Nucleus accumbens (tissue), 56 donors: ENCODE measurements around the gene CYREN.
A peak's percentile ranks its signal among the peaks of the same experiment; 100 is the strongest.
"Not testable (repeated sequence)": the region's sequence is repeated elsewhere in the genome, so short reads cannot be mapped to it uniquely, and the experiment has no call there.

ENCODE experiments used
- DNase-seq, 56 donors: peaks; one replicate each; lab custom pipeline; 2025; lab: John Stamatoyannopoulos, UW

The CYREN gene

DNA sequence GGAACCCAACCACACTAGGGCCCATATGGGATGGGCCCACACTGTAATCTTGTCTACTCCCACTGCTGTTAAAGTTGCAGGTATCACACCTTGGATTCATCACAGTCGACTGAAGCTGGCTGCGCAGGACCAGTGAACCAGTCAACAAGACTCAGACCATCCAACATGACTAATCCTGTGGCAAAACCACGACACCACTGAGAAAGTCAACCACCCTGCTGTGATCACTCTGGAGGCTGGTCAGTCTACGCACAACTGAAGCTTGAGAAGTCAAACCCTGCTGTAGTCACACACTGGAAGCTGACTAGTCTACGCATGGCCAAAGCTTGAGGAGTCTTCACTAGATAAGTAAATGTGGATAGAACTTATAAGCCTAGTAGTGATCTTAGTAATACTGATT is 9.6 kb upstream of the CYREN start:
- DNase-seq = no peak

- no peak for DNase-seq
Measured at GRCh38 chr7:135179321-135179925, 8.9 kb upstream of the CYREN start.

GRCh38 chr7:135178364-135178763 is 7.9 kb upstream of the CYREN start:
- no peak for DNase-seq

DNA sequence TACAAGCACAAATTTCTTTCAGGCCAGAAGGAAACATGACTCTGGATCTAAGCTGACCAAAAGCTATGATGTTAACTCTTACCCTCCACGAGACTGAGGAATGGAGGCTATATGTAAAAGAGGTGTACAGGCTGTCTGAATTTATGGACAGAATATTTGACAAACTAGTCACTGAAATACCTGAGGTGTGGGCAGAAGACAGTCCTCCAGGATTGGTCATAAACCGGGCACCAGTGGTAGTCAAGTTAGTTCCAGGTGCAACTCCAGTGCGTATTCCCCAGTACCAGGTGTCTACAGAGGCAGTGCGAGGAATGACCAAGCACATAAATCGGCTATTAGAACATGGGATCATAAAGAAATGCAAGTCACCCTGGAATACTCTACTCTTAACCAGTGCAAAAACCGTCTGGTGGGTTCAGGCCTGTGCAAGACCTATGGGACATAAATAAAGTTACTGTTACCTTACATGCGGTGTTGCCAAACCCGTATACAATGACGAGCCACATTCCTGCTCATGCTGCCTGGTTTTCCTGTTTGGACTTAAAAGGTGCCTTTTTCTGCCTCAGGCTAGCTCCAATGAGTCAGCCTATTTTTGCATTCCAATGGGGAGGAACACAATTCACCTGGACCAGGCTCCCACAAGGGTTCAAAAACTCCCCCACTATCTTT is 6.7 kb upstream of the CYREN start:
- no peak for DNase-seq

DNA sequence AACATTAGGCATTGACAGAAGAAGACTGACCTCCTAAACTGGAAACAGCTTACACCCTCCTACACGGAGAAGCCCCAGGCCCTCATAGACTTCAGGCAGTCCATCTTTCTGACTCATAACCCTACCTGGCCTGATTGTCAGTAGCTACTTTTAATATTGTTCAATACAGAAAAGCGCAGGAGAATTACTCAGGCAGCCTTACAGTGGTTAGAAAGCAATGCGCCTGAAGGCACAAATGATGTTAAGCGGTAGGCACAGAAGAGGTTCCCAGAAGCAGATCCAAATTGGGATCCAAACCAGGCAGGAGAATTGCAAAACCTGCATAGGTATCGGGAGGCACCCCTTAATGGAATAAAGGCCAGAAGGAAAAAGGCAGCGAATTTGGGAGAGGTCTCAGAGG is 5.4 kb upstream of the CYREN start:
- no peak for DNase-seq

DNA sequence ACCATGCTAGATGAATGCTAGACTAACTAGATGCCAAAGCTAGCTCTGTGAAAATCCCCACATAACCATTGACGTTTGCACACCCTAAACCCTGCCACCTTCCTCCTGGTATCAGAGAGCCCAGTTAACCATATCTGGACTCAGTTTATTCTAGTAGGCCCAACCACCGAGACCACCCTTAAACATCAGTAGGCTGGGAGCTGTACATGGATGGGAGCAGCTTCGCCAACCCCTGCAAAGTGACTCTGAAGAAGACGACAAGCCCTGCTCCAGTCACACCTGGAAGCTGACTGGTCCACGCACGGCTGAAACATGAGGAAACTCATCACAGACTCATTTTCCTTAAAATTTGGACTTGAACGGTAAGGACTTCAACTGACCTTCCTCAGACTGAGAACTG is 4.4 kb upstream of the CYREN start:
- no peak for DNase-seq

- not testable (repeated sequence) for DNase-seq
Measured at GRCh38 chr7:135173916-135174315, 3.4 kb upstream of the CYREN start.

DNA sequence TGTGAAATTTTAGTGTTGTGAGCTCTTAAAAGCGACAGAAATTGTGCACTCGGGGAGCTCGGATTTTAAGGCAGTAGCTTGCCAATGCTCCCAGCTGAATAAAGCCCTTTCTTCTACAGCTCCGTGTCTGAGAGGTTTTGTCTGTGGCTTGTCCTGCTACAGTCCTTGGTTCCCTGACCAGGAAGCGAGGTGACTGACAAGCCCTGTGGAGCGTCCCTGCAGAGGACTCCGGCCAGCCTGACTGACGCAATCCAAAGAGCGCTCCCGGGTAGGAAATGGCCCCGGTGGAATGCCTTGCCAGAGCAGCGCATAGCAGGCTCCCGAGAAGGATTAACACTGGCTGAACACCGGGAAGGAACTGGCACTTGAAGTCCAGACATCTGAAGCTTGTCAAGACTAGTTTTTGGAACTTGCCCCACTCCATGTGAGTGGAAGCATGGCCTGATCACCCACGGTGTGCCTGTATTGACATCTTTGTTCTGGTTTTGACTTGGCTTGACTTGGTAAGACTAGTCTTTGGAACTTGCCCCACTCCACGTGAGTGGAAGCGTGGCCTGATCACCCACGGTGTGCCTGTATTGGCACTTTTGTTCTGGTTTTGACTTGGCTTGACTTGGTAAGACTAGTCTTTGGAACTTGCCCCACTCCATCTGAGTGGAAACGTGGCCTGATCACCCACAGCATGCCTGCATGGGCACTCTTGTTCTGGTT is 1.2 kb upstream of the CYREN start:
- peak in 31 of 56 donors; percentile 12 to 74 (median 37) for DNase-seq

- not testable (repeated sequence) for DNase-seq
Measured at GRCh38 chr7:135170998-135171481, 533 bp upstream of the CYREN start.

DNA sequence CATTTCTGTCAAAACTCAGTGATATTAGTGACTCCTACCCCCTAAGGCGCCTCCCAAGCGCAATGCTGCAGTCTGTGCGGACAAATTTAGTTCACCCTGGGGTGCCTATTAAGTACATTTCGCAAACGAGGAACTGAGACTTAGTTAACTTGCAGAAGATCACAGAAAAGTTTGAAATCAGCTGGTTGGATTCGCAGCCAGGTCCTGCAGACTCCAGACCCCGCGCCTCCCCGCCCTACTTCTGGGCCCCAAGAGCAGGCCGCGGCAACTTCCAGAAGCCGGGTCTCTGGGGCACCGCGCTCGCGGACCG is 588 bp downstream of the CYREN start:
- DNase-seq = no peak

DNA sequence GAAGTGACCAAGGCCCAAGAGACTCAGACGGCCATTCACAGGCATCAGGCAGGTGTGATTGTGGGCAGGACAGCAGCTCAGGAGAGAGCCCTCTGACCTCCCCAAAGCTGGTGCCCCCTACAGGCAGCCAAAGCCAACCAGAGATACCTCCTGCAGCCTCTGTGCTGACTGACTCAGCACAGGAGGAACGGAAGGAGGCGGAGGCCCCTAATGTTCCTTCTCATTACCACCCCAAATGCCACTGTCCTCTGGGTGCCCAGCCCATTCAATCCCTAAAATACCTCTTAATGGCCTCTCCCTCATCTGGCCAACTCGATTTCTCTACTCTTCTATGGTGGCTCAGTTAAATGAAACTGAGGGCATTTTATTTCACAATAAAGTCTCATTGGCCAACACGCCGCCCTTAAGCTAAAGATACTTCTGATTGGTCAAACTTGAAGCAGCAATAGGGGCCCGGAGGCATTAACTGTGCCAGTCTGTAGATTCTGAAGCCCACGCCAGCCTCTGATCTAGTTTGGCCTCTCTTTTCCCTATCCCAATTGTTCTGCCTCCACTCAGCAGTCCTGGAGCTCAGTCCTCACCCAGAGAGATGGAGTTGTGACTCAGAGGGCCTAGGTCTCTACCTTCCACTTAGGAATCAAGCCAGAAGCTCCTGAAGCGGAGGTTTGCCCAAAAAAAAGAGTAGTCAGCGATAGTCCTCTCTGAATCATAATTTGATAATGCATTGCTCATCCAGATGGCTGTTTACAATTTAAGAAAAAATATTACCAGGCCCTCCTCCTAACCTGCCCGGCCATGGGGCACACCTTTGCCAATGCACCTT is 1.2 kb downstream of the CYREN start:
- DNase-seq = no peak

- DNase-seq = no peak
Measured at GRCh38 chr7:135168489-135169140, 1.9 kb downstream of the CYREN start.

DNA sequence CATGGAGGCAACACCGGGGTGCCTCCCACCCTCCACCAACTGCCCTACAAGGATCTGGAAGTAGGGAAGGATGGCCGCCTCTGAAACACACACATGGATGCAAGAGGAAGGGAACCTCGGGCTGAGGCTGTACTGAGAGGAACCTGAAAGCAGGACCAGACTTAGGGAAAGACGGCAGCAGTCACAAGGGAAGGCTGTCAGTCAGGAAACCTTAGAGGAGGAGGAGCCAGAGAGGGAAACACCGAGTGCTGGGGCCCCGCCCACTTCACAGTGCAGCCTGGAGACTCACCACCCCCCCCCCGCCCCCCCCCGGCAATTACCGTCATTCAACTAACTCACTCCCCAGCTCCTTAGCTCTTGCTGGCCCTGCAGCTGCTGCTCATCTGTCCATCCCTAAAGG is 2.5 kb downstream of the CYREN start:
- peak in 1 of 56 donors; percentile 15 for DNase-seq

GRCh38 chr7:135167365-135167917 is 3.1 kb downstream of the CYREN start:
- no peak for DNase-seq

DNA sequence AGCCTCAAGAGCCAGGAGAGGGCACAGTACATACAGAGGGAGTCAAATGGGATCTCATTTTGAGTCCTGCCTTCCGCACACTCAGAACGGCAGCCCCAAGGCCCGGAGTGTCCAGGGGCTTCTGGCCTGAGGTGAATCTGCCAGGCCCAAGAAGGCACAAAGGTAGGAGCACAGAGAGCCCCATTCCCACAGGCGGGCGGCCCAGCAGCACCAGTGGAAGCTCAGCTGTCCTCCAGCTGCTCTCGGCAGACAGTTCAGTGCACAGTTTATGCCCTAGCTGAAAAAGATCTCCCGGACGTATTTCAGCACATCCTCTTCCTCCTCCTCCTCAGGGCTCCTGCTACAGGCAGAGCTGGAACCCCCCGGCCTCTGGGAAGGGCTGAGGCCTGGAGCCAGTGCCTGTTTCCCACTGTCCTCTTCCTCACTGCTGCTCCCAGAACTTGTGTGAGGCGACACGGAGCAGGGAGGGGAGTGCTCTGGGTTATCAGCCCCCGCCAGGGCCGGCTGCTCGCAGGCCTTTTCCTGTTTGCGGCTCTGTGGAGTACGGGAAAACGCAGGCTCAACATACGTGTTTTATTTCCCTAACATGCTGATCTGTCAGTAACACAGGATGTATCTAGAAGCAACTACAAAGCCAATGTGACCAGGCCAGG is 4.0 kb downstream of the CYREN start:
- DNase-seq = no peak

- DNase-seq = no peak
Measured at GRCh38 chr7:135165862-135166261, 4.6 kb downstream of the CYREN start.

- no peak for DNase-seq
Measured at GRCh38 chr7:135164357-135165061, 6.0 kb downstream of the CYREN start.

GRCh38 chr7:135162382-135163001 is 8.0 kb downstream of the CYREN start:
- no peak for DNase-seq

DNA sequence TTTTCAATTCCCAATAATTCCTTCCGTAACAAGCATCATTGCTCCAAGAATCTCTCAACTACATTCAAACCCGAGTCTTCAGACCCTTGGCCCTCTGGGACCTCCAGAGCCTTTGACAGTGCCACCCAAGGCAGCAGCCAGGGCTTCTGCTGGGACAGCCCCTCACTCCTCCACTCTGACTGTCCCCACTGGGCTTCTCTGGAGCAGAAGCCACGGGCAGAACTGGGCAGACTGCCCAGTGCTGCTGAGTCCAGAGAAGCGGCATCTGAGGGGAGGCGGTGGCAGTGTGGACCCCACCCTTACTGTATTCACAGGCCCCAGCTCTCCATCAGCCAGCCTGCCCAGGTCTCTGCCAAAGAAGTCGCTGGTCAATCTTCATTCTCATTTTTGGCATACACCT is 8.8 kb downstream of the CYREN start:
- no peak for DNase-seq
